Erythroblast (primary cell): Measurements from ENCODE around the gene NTRK2.

Experiments used
- GATA1 ChIP-seq: IDR thresholded peaks from 2 replicates; pipeline ENCODE4 v1.6.1; 2011; ENCODE audit warnings: low read depth, mild to moderate bottlenecking, control low read depth, low read length, moderate library complexity
- POLR2A ChIP-seq: IDR thresholded peaks from 2 replicates; pipeline ENCODE4 v1.6.1; 2011; ENCODE audit warnings: mild to moderate bottlenecking, low read length

DNA sequence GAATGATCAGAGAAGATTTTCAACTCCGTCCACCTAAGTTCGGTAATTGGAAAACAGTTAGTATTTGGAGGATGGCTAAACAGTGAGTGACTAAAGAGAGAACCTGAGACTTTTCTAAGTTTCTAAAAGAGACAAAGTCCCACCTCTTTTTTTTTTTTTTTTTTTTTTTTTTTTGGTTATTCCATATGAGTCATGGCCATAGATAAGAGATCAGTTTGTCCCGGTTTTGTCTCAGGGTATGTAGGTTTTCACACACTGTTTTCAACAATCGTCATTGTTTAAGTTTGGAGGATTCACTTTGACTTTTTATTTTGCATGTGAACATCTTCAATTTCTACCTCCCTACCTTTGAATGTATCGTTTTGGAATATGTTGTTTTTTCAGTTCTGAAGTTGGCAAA, 85.9 kb downstream of the NTRK2 start:
- TF ChIP-seq POLR2A (no peak), GATA1 (no peak)
